ENCODE results near the gene KBTBD2.
"Not testable (repeated sequence)": the region's sequence is repeated elsewhere in the genome, so short reads cannot be mapped to it uniquely, and the experiment has no call there.

KBTBD2 gene

DNA sequence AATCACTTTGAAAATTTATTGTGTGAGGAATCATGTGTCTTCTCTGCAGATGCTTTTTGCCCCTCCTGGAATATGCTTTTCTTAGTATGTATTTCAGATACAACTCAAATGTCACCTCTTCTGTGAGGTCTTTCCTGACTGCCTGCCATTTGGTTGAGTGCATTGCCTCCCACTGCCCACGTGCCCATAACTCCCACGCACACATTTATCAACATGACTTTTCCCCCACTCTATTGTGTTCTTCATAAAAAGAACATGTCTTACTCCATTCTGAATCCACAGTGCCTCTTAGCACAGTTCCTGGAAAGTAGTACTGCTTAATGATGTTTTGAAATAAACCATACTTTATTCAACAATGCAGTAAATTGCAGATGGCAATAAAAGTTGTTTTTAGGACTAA is 42.9 kb downstream of the KBTBD2 start:
- not testable (repeated sequence) for DNase-seq

DNA sequence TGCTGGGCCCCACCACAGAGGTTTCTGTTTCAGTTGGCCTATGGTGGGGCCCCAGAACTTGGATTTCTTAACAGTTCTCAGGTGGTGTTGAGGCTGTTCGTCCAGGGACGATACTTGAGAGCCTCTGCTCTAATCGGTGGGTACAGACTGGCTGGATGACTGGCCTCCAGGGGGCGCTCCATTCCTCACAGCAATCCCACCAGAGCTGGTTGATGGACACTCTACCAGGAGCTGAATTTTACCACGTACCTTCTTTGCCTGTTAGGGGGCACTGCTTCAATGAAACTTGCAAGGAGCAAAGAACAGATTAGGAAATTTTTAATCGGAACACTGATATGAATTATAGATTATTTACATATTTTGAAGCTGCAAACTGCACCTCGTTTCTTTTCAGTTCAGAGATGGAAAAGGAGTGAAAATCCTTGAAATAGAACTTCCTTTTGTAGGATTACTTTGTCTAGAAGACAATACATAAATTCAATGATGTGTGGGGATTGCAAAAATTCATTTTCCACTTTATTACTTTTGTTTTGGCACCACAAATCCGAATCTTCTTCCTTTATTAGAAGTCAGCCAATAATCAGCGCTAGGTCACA is 44.8 kb downstream of the KBTBD2 start:
- peak; percentile 86 for DNase-seq

DNA sequence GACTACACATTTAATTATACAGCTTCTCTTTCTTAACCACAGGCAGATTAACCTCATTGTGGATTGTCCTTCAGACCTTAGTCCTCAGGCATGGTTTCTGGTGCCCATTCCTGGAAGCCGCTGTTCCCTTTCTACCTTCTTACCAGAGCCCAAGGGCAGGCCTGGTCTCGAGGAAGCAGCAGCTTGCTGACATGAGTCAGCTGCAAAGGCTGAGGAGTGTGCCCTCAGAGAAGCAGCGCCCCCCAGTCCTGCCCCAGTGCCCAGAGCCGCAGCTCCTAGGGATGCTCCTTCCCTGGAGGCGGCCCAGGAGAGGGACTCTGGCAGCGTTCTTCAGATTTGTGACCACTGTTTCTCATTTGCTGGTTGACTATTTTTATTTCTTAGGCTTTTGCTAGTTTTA is 46.8 kb downstream of the KBTBD2 start:
- not testable (repeated sequence) for DNase-seq

DNA sequence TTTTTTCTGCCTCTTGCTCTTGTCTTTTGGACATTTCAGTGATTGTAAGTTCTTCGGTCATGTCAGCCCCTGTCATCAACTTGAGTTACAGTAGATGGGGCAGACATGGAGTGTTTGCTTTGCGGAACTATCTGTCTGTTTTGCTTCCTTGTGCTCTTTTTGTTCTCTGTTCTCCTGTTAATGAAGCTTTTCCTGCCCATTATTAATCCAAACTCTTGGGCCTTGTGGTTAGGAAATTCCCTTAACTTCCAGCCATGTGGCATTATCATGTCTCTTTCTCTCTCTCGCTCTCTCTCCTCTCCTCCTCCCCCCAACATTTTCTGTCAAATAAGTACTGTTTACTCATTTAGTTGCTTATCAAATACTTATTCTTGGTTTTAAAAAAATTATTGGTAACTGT is 47.8 kb downstream of the KBTBD2 start:
- not testable (repeated sequence) for DNase-seq

DNA sequence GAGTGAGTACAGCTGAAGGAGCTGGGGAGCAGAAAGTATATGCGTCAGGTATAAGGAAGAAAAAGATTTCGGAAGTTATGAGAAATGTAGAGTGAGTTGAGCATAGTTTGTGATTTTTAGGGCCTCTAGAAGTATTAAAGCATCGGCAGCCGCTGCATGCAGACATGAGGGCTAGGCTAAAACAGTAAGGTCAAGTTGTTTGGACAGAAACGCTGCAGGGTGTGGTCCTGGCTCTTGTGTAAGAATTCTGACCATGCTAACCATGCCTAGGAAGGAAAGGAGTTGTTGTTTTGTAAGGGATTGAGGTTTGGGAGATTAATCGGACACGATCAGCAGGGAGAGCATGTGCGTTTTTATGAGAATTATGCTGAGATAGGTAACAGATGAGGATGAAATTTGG is 51.7 kb downstream of the KBTBD2 start:
- not testable (repeated sequence) for DNase-seq

DNA sequence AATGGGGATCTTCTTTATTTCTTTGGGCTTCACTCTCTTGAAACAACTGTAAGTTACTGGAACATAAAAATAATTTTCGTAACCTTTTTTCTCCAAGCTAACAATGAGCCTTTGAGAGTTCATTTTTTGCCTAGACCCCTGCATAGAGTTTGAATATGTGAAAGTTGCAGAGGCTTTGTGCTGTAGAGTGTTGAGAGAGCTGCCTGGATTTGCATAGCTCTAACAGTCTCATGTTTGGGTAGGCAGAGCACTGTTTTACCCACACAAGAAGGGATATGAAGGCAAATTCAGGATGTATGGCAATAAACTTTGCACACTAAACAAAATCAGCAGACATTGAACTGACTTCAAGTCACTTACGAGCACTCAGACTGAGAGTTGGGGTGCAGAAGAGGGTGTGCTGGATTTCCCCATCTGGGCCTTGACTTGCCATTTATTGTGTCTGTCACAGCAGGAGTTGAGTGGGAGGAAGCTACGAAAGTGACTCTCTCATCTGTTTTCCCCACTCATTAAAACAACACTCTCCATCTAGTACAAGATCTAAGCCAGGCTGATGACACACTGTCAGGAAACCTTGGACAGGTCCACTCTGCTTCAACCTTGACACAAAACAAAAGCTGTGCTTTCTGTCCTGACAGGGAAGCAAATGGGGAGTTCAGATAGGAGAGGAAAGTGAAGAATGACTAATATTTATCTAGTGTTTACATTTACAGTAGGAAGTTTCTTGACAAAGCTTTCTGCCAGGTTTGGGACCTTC is 62.4 kb downstream of the KBTBD2 start:
- DNase-seq, result not testable (repeated sequence)

All from effector CD4-positive, alpha-beta T cell (primary cell).